Measurements from ENCODE around the gene TAOK2.
A peak's percentile ranks its signal among the peaks of the same experiment; 100 is the strongest.

Gene TAOK2

GRCh38 chr16:29940656-29941055 lies 33.0 kb upstream of the TAOK2 start:
- TF ChIP-seq CTCF (conservative IDR thresholded peaks at IDR 0.05; ENCODE audit: low read depth, low read length), result no peak
- DNase-seq (ENCODE audit: low read depth), result no peak
- no peak overlapping the region for H3K4me3 ChIP-seq (ENCODE audit: low read depth, low read length)

GRCh38 chr16:29943846-29944799 lies 29.5 kb upstream of the TAOK2 start:
- TF ChIP-seq CTCF (conservative IDR thresholded peaks at IDR 0.05; ENCODE audit: low read depth, low read length), result peak; percentile 64
- H3K4me3 ChIP-seq (ENCODE audit: low read depth, low read length), result no peak overlapping the region
- DNase-seq (ENCODE audit: low read depth), result peak; percentile 96

GRCh38 chr16:29947897-29948296 lies 25.8 kb upstream of the TAOK2 start:
- TF ChIP-seq CTCF (conservative IDR thresholded peaks at IDR 0.05; ENCODE audit: low read depth, low read length), result no peak
- H3K4me3 ChIP-seq (ENCODE audit: low read depth, low read length), result no peak overlapping the region
- DNase-seq (ENCODE audit: low read depth), result no peak

GRCh38 chr16:29950806-29951461 lies 22.7 kb upstream of the TAOK2 start:
- no peak for DNase-seq (ENCODE audit: low read depth)

GRCh38 chr16:29951625-29952365 lies 21.9 kb upstream of the TAOK2 start:
- no peak for DNase-seq (ENCODE audit: low read depth)
- TF ChIP-seq CTCF (conservative IDR thresholded peaks at IDR 0.05; ENCODE audit: low read depth, low read length), result peak; percentile 8
- H3K4me3 ChIP-seq (ENCODE audit: low read depth, low read length), result no peak overlapping the region

More at GRCh38 chr16:29950806-29951461, 22.7 kb upstream of the TAOK2 start:
- no peak overlapping the region for H3K4me3 ChIP-seq (ENCODE audit: low read depth, low read length)
- no peak for TF ChIP-seq CTCF (conservative IDR thresholded peaks at IDR 0.05; ENCODE audit: low read depth, low read length)

GRCh38 chr16:29958756-29959155 lies 14.9 kb upstream of the TAOK2 start:
- no peak for DNase-seq (ENCODE audit: low read depth)
- TF ChIP-seq CTCF (conservative IDR thresholded peaks at IDR 0.05; ENCODE audit: low read depth, low read length), result no peak
- no peak overlapping the region for H3K4me3 ChIP-seq (ENCODE audit: low read depth, low read length)
